ENCODE data around the gene GRIN2A.
"Not testable (repeated sequence)": the region's sequence is repeated elsewhere in the genome, so short reads cannot be mapped to it uniquely, and the experiment has no call there.

GRIN2A gene

GRCh38 chr16:9922441-9922840 lies 259.8 kb downstream of the GRIN2A start:
- no peak for DNase-seq (ENCODE audit: low read depth in 1 of 2, low spot score in 1 of 2)

GRCh38 chr16:9921997-9922396 lies 260.2 kb downstream of the GRIN2A start:
- DNase-seq (ENCODE audit: low read depth in 1 of 2, low spot score in 1 of 2): no peak

- DNase-seq (ENCODE audit: low read depth in 1 of 2, low spot score in 1 of 2): no peak
Observed at GRCh38 chr16:9919460-9919859, 262.8 kb downstream of the GRIN2A start.

- no peak for DNase-seq (ENCODE audit: low read depth in 1 of 2, low spot score in 1 of 2)
Observed at GRCh38 chr16:9917691-9918090, 264.5 kb downstream of the GRIN2A start.

GRCh38 chr16:9913604-9914326 lies 268.5 kb downstream of the GRIN2A start:
- no peak for DNase-seq (ENCODE audit: low read depth in 1 of 2, low spot score in 1 of 2)

GRCh38 chr16:9911989-9912388 lies 270.2 kb downstream of the GRIN2A start:
- DNase-seq (ENCODE audit: low read depth in 1 of 2, low spot score in 1 of 2): no peak

- no peak for DNase-seq (ENCODE audit: low read depth in 1 of 2, low spot score in 1 of 2)
Observed at GRCh38 chr16:9911231-9911630, 271.0 kb downstream of the GRIN2A start.

GRCh38 chr16:9909072-9909825 lies 273.0 kb downstream of the GRIN2A start:
- no peak for DNase-seq (ENCODE audit: low read depth in 1 of 2, low spot score in 1 of 2)

- no peak for DNase-seq (ENCODE audit: low read depth in 1 of 2, low spot score in 1 of 2)
Observed at GRCh38 chr16:9908613-9909012, 273.6 kb downstream of the GRIN2A start.

GRCh38 chr16:9907752-9908151 lies 274.5 kb downstream of the GRIN2A start:
- DNase-seq (ENCODE audit: low read depth in 1 of 2, low spot score in 1 of 2): no peak

GRCh38 chr16:9906218-9906617 lies 276.0 kb downstream of the GRIN2A start:
- DNase-seq (ENCODE audit: low read depth in 1 of 2, low spot score in 1 of 2): no peak

- DNase-seq (ENCODE audit: low read depth in 1 of 2, low spot score in 1 of 2): no peak
Observed at GRCh38 chr16:9904526-9904925, 277.7 kb downstream of the GRIN2A start.

GRCh38 chr16:9900576-9900975 lies 281.7 kb downstream of the GRIN2A start:
- DNase-seq (ENCODE audit: low read depth in 1 of 2, low spot score in 1 of 2): no peak

- DNase-seq (ENCODE audit: low read depth in 1 of 2, low spot score in 1 of 2): no peak
Observed at GRCh38 chr16:9898555-9898954, 283.7 kb downstream of the GRIN2A start.

GRCh38 chr16:9898124-9898523 lies 284.1 kb downstream of the GRIN2A start:
- DNase-seq (ENCODE audit: low read depth in 1 of 2, low spot score in 1 of 2): no peak

- no peak for DNase-seq (ENCODE audit: low read depth in 1 of 2, low spot score in 1 of 2)
Observed at GRCh38 chr16:9895817-9896216, 286.4 kb downstream of the GRIN2A start.

GRCh38 chr16:9885876-9886275 lies 296.4 kb downstream of the GRIN2A start:
- no peak for DNase-seq (ENCODE audit: low read depth in 1 of 2, low spot score in 1 of 2)

GRCh38 chr16:9885467-9885866 lies 296.8 kb downstream of the GRIN2A start:
- DNase-seq (ENCODE audit: low read depth in 1 of 2, low spot score in 1 of 2): no peak

GRCh38 chr16:9875981-9876380 lies 306.2 kb downstream of the GRIN2A start:
- not testable (repeated sequence) for DNase-seq (ENCODE audit: low read depth in 1 of 2, low spot score in 1 of 2)

- DNase-seq (ENCODE audit: low read depth in 1 of 2, low spot score in 1 of 2): no peak
Observed at GRCh38 chr16:9874219-9874618, 308.0 kb downstream of the GRIN2A start.

GRCh38 chr16:9870962-9871361 lies 311.3 kb downstream of the GRIN2A start:
- no peak for DNase-seq (ENCODE audit: low read depth in 1 of 2, low spot score in 1 of 2)

GRCh38 chr16:9869776-9870175 lies 312.5 kb downstream of the GRIN2A start:
- no peak for DNase-seq (ENCODE audit: low read depth in 1 of 2, low spot score in 1 of 2)
